GM19240 (cell line): ENCODE measurements around the gene ZNF592.
"Not testable (repeated sequence)": the region's sequence is repeated elsewhere in the genome, so short reads cannot be mapped to it uniquely, and the experiment has no call there.

Source experiments
- DNase-seq: peaks from one replicate; pipeline ENCODE4 v3.0.0; 2011; ENCODE audit warnings: low spot score; ENCODE audit not compliant: insufficient read length

Gene ZNF592

DNA sequence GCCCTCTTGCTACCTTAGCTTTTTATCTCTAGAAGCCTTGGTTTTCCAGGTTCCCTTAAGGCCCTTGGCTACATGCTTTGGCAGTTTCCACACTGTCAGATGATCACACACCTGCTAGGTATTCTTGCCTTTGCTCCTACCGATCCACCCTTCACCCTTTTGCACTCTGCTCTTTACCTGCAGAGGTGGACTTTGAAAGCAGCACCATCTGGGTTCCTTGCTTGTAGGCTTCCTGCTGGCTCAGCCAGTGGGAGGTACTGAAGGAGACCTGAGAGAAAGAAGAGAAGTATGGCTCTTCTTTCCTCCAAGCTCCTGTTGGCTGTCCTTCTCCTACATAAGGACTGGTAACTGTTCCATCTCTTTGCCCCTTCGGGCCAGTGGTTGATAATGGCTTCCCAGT is 7.3 kb upstream of the ZNF592 start:
- DNase-seq, result no peak

DNA sequence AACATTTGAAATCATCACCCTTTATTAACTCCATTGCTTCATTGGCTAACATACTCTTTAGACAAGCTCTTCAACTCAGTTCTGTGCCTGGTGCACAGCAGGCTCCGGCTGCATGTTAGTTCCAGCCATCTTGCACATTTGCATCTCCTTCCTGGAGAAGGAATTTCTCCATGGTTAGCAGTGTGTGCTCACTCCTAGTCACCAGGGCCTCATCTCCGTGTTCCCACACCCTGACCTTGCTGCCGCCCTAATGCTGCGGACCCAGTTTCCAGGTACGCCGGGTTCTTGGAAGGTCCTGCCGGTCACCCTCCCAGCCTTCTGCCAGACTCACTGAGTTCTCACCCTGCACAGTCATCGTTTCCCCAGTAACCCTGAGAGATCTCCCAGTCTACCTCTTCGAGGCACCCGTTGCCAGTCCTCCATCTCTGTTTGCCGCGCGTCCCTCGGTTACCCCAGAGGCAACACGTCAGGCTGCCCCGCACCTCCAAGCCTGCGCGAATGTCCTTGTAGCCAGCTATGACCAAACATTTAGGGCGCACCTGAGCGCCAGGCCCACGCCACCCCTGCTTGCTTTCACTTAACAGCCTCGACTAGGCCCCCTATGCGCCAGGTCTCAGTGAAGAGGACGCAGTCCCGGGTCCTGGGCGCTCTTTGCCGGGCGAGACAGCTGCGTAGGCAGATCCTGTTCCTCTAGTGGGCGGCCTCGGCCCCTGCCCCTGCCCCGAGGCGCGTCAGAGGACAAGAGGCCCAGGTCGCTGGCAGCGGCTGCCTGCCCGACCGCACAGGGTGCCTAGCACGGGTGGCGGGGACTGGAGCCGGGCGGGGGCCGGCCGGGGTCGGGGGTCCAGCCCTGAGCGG is 747 bp upstream of the ZNF592 start:
- DNase-seq, result peak; percentile 12

DNA sequence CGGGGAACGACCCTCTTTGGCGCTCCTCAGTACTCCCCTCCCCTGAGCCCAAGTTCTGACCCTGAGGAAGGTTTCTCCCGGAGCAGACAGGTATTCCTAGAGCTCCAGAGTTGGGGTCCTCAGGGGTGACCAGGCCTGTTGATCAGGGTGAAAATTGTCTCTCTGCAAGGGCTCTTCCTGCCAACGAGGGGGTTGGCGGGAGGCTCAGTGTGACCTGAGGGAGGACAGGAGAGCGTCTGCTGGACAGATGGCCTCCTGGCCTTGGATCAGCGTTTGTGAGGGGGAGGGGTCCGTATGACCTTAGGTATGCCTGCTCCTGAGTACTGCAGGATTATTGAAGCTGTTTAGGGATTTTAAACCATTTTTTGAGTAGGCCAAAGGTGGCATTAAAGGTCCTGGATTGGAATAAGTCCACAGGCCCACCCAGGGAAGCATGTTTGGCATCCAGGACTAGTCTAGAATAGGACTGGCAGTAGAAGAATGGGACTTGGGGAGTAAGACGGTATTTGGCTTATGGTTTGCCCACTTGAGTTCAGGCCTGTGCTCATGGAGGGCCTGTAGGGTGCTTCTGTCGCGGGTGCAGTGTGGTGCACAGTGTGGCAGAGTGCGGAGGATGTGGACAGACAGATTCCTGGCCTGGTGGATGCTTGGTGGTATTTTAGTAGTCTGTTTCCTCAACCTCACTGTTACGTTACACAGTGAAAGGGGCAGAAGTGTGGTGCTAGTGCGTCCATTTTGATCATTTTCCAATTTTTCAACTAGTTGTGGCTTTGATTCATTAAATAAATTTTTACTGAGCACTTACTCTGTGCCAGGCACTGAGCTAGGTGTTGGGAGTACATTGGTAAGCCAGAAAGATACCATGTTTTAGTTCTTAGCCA is 959 bp downstream of the ZNF592 start:
- no peak for DNase-seq

DNA sequence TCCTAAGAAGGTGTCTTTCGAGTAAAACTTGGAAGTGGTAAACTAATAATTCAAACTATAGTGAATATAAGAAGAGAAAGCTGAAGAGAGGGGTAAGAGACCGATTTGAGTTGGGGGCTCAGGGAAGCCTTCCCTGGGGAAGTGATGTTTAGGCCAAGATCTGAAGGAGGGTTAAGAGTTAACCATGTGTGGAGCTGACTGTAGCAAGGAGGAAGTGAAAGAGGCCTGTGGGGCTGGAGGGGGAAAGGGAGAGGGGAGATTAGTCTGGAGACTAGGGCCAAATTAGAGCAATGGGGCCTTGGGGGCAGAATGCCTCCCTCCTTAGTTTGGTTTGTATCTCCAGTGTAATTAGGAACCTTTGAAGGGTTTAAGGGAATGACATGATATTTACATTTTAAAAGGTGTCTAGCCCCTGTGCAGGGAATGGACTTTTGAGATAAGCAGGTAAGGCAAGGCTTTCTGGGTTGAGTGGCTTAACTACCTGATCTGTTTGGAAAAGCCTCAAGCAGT is 2.2 kb downstream of the ZNF592 start:
- peak; percentile 37 for DNase-seq

DNA sequence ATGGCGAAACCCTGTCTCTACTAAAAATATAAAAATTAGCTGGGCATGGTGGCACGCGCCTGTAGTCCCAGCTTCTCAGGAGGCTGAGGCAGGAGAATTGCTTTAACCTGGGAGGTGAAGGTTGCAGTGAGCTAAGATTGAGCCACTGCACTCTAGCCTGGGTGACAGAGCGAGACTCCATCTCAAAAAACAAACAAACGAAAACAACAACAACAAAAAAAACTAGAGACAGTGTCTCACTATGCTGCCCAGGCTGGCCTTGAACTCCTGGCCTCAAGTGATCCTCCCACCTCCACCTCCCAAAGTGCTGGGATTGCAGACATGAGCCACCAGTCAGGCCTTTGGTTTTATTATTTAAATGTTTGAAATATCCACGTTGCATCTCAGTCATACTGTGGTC is 3.3 kb downstream of the ZNF592 start:
- DNase-seq, result not testable (repeated sequence)

DNA sequence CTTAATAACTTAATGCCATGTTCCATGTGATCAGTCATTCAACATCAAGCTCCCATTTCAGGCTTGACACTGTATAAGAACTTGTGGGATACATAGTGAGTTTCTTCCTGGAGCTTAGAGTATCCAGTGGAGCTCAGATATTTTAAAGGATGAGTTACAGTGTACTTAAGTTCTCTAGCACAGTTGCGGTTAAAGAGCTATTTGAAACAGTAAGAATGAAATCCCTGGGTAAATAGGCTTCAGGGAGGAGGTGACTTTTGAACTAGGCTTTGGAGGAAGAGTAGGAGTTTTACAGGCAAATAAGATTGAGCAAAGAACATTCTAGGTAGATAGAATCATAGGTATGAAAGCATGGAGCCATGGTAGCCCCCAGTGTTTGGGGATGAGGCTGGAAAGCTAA is 3.8 kb downstream of the ZNF592 start:
- DNase-seq, result no peak

DNA sequence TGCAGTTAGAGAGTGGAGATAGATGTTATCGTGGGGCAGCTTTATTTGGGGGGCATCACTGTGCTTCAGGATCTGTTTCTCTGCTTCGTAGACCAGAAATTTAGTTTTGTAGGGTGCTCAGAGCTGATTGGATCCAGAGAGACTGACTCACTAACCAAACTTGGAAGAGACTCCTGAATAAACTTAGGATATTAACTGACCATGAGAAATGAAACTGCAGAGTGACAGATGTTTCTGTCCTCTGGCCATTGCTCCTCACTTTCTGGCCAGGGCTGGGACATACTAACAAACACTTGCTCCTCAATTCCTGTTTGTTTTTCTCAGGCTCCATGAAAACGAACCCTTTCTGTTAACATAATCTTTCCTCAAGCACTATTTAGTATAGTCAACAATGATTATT is 4.3 kb downstream of the ZNF592 start:
- DNase-seq, result no peak

DNA sequence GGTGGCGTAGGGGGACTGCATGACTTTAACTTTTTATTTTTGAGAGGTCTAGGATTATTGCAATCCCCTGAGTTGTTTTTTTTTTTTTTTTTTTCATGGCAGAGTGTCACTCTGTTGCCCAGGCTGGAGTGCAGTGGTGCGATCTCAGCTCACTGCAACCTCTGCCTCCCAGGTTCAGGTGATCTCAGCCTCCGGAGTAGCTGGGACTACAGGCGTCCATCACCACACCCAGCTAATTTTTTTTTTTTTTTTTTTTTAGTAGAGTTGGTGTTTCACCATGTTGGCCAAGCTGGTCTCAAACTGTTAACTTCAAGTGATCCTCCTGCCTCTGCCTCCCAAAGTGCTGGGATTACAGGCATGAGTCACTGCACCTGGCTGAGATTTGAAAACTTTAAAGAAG is 6.5 kb downstream of the ZNF592 start:
- not testable (repeated sequence) for DNase-seq

DNA sequence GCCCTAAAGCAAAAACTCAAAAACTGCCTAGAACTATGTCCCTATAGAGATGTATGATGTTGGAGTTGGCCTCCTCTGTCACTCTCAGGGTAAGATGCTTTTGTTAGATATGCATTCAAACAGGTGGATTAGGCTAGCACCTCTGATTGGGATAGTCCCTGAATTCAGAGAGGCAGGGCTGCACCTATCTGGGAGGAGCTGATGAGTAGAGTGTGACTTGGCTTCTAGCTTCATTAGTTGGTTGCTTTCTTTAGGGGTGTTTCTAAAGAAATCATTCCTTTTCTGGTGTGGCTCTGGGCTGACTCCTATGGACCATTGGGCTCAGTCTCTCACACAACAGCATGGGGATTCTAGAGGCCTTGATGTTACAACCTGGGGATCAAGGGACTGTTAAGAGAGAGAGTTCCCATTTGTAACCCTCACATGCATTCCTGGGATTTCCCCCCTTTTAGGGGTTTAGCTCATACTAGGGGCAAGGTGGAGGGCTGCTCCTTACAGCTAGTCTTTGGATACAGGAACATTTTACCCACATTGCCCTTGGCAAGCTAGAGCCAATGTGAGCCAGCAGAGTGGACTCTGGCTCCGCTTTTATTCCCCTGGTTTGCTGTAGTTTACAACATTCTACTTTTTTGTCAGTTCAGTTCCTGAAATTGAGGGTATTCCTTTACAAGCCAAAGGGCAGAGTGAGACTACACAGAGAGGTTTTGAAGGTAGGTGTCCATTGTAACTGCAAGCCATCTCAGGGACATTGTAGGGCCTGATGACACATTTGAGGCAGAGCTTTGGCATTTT is 7.5 kb downstream of the ZNF592 start:
- DNase-seq, result no peak

DNA sequence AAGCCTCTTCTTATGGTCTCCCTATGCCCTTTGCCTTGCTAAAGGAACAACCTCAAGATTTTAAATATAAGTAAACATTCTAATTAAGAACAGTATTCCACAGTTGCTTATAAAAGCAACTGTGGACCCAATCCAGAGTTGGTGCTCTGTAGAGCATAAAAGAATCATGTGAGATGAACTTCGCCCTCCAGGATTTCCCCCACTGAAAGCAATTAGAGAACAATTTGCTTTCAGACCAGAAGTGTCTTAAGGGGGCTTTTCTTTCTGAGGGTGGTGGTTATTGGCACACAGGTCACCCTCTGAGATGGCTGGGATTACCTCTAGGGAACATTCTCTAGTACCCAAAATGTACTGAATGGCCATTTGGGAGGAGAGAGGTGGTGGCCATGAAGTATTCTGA is 10.6 kb downstream of the ZNF592 start:
- DNase-seq, result no peak

DNA sequence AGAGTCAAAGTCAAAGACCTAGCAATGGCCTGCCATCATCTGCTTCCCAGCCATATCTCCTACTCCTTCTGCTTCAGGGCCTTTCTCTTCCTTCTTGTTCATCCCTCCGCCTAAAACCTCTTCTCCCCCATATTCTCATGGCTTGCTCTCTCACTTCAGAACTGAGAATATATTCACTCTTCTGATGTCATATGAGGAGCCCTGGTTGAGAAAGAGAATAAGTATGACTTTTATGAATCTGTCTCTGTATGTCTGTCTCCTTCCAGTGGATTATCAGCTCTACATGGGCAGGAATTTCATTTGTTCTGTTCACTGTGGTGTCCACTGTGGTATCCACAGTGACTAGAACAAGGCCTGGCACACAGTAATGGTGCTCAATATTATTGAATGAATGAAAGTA is 11.8 kb downstream of the ZNF592 start:
- DNase-seq, result no peak

DNA sequence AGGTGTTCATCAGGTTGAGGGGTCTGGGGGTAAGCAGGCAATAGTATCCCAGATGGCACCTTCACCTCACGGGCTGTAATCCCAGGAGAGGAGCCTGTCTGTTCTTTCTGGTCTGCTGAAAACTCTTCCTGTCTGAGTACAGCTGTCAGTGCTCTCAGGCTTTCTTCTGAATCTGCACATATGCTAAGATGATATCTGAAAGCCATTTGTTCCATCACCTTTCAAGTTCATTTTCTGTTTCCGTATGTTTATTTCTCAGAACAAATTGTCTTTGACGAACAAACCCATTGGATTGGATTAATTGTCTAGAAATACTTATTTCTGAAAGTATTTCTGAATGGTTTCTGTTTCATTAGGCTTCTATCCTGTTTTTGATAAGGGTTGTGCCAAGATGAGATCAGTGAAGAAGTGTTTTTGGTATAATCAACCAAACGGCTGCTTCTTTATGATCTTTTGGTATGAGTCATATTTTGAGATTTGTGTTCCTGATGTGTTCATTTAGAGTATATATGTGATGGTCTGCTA is 13.3 kb downstream of the ZNF592 start:
- DNase-seq, result peak; percentile 29

DNA sequence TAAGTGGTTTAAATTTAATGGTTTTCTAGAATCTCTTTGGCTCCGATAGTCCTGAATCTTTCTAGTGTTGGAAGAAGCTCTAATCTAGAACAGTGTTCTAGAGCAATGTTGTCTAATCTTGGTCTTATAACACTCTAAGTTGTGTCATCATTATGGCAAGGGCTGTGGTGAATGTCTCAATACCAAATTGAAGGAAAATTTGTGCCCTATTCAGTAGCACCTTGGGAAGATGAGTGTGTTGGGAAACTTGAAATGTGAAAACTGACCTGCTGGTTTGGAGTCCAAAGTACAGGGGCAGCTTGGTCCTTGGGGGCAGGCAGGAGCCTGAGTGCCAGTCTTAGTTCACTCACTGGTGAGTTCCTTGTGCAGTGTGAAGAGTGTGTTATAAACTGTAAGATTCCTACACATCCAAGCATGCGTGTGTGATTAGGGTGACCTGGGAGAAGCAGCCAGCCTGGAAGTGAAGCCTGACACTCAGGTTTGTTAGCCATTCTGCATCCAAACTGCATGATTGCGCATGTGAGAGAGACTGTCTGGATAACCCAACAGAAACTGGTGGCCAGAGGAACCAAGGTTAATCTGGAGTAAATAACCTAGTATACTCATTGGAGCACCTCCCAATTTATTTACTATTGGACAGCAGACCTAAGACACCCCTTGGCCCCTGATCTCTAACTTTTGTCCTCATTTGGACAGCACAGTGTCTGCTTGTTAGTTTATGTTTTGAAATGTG is 14.6 kb downstream of the ZNF592 start:
- DNase-seq, result no peak

DNA sequence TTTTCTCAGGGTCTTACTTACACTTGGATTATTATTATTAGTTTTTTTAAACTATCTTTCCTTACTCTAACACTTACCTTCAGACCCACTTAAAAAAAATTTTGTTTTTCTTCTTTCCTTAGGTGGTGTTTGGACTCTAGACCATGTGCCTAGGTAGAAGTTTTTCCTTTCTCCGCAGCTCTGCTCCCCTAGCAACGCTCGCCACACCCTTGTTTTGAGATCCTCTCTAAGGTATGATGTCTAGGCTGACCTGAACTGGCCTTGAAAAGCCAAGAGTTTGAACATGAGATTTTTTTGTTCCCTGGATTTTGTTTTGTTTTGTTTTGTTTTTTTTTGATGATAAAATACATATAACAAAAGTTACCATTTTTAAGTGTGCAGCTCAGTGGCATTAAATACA is 16.2 kb downstream of the ZNF592 start:
- no peak for DNase-seq

DNA sequence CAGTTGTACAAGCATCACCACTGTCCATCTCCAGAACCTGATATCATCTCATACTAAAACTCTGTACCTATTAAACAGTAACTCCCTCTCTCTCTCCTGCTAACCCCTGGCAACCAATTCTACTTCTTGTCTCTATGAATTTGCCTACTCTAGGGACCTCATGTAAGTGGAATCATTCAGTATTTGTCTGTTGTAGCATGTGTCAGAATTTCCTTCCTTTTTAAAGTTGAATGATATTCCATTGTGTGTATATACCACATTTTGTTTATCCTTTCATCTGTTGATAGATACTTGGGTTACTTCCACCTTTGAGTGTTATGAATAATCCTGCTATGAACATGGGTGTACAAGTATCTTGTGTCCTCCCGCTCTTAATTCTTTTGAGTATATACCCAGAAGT is 16.6 kb downstream of the ZNF592 start:
- no peak for DNase-seq

DNA sequence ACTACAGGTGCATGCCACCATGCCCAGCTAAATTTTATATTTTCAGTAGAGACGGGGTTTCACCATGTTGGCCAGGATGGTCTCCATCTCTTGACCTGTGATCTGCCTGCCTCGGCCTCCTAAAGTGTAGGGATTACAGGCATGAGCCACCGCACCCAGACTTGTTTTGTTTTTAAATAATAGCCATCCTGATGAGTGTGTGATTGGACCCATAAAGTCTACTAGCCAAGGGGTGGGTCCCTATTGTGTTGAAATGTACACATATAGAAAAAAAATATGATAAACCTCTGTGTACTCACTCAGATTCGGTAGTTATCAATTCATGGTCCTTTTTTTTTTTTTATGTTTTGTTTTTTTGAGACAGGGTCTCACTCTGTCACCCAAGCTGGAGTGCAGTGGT is 17.3 kb downstream of the ZNF592 start:
- no peak for DNase-seq

DNA sequence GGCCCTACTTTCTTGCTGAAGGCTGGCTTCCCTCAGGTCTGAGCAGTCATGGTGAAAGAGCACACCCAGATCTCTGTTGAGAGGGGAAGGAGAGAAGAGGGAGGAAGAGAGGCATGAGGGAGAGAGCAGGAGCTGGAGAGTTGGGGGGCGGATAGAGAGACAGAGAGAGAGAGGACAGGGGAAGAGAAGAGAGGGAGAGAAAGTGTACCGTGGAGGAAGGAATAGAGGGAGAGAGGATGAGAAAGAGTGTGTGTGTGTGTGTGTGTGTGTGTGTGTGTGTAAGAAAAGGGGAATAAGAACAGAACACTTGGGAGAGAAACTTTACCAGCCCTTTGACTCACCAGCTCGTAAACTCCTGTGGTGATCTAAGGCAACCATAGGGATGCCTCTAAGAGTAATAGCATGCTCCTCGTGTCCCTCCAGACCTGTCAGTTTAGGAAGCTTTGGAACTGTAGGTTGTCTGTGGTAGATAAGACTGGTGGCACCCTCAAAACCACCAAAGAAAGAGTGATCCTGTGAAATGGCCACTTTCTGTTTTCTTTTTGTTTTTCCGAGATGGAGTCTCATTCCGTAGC is 18.2 kb downstream of the ZNF592 start:
- no peak for DNase-seq

DNA sequence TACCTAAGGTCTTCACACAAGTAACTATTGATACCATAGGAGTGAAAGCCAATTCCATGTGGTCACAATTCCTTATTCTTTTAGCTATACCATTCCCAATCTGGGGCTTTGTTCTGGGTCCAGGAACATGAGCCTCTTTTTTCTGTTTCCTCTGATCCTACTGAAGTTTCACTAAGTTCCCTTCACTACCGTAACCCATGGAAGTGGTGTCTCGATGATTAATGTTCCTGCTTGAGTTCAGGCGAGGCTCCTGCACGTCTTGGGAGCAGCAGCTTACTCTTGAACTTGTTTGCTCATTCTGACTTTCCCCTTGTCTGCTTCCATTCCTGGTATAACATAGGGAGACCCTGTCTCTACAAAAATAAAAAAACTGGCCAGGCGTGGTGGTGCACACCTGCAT is 23.6 kb downstream of the ZNF592 start:
- no peak for DNase-seq

DNA sequence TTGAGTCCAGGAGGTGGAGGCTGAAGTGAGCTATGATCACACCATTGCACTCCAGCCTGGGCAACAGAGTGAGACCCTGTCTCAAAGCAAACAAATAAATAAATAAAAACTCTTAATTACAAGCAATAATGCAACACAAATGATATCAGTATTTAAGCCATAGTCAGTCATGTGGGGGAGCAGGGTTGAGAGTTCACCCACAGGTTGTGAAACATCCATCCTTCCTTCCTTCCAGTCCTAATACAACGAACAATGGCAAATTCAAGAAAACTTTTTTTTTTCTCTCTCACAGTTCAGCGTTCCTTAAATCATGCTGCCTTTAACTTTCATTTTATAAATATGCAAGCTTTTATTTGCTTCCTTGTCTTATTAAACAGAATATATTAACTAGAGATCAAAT is 24.1 kb downstream of the ZNF592 start:
- DNase-seq, result no peak

DNA sequence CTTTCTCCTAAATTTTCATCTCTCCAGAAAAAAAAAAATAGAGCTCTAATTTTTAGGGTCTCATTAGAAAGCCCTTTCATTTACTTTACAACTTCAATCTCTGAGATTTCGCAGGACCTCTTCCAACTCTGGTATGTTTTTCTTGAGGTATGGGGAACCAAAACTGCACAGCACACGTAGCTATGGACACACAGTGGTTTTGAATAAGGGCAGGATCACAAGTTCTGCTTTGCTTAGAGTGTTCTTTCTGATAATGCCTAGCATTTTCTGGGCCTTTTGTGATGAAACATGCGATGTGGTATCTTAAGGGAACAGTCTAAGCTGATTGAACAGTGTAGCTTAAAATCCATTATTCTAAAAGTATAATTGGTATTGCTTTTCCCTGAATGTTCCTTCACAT is 25.3 kb downstream of the ZNF592 start:
- DNase-seq, result no peak
